Measurements from ENCODE around the gene TREX2.
"Not testable (repeated sequence)": the region's sequence is repeated elsewhere in the genome, so short reads cannot be mapped to it uniquely, and the experiment has no call there.

TREX2 gene

GRCh38 chrX:153406011-153406410 is 39.8 kb downstream of the TREX2 start:
- no peak for DNase-seq

GRCh38 chrX:153405426-153405825 is 40.4 kb downstream of the TREX2 start:
- DNase-seq: no peak

GRCh38 chrX:153404333-153404732 is 41.5 kb downstream of the TREX2 start:
- not testable (repeated sequence) for DNase-seq

- no peak for DNase-seq
These were observed 44.6 kb downstream of the TREX2 start, which contains the start of gene PNMA6E for GRCh38 chrX:153401133-153401764. Gene PNMA6E (minus strand): TSS chrX:153401350. CDS start chrX:153398849, 2,501 bp downstream.

GRCh38 chrX:153400146-153401132 is 45.4 kb downstream of the TREX2 start:
- DNase-seq: no peak

- no peak for DNase-seq
These were observed 47.4 kb downstream of the TREX2 start for GRCh38 chrX:153398275-153398960.

GRCh38 chrX:153397256-153397960 is 48.4 kb downstream of the TREX2 start:
- DNase-seq: no peak

GRCh38 chrX:153396320-153397195 is 49.3 kb downstream of the TREX2 start:
- DNase-seq: no peak

- no peak for DNase-seq
These were observed 50.1 kb downstream of the TREX2 start for GRCh38 chrX:153395613-153396319.

GRCh38 chrX:153394612-153395011 is 51.2 kb downstream of the TREX2 start:
- no peak for DNase-seq
